Osteocyte (in vitro differentiated cells): ENCODE measurements around the gene DHTKD1. TPM values are rescaled to one million over a fixed set of nuclear protein-coding genes. Genes with fewer than 3 reads are reported as not detected.

Experiments
- DNase-seq: peaks from one replicate; pipeline ENCODE4 v3.0.0; 2021; ENCODE audit warnings: mixed read lengths; ENCODE audit not compliant: unreplicated experiment; ENCODE audit errors: extremely low spot score
- H3K27ac Mint-ChIP-seq: one replicate; pipeline ENCODE4 v1.8.0; 2021; ENCODE audit warnings: mild to moderate bottlenecking, mixed read lengths; ENCODE audit not compliant: unreplicated experiment
- H3K27me3 Mint-ChIP-seq: one replicate; pipeline ENCODE4 v1.8.0; 2021; ENCODE audit warnings: mixed read lengths; ENCODE audit not compliant: unreplicated experiment
- H3K36me3 Mint-ChIP-seq: one replicate; pipeline ENCODE4 v1.8.0; 2021; ENCODE audit warnings: mixed read lengths; ENCODE audit not compliant: unreplicated experiment
- H3K4me1 Mint-ChIP-seq: one replicate; pipeline ENCODE4 v1.8.0; 2021; ENCODE audit warnings: mixed read lengths; ENCODE audit not compliant: unreplicated experiment
- H3K4me3 Mint-ChIP-seq: one replicate; pipeline ENCODE4 v1.8.0; 2021; ENCODE audit warnings: mild to moderate bottlenecking, moderate library complexity, mixed read lengths; ENCODE audit not compliant: unreplicated experiment
- H3K9me3 Mint-ChIP-seq: one replicate; pipeline ENCODE4 v1.8.0; 2021; ENCODE audit warnings: mixed read lengths; ENCODE audit not compliant: unreplicated experiment
- total RNA-seq: library from RNA; stranded (reverse); gene quantifications from 2 replicates; pipeline ENCODE4 v1.2.1, GENCODE V29; 2021
- TF ChIP-seq, protein P1 (sequence below): fragments of 200-600 bp; sonication (generic); IDR thresholded peaks from 2 replicates; pipeline ENCODE4 v1.5.0; 2021; ENCODE audit warnings: antibody characterized with exemption, mild to moderate bottlenecking, moderate library complexity

The DHTKD1 gene
- total RNA-seq, 1 donor from 2014 or later, result 18.9 TPM

DNA sequence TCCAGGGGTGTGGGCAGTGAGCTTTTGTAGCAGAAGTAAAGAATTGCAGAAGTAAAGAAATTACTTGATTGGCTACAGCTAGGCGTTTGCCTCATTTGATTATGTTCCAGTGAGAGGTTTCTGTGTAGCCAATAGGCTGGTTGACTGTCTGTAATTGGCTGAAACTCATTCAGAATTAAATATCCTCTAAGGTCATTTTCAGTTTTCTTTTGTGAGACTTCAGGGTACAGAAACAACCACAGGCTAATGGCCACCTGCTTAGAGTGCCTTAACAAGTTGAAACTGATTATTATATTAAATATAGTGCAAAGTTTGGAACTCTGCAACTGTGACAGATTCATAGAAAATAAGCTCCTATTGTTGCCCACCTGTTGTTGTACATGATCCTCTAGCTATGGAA, 71.3 kb downstream of the DHTKD1 start:
- no peaks in the 10 kb centered on the region for H3K9me3 Mint-ChIP-seq
- peaks cover 44% of the 10 kb centered on the region for H3K36me3 Mint-ChIP-seq
- no peak for DNase-seq
- H3K27ac Mint-ChIP-seq, result no peak overlapping the region
- TF ChIP-seq, protein P1, sequence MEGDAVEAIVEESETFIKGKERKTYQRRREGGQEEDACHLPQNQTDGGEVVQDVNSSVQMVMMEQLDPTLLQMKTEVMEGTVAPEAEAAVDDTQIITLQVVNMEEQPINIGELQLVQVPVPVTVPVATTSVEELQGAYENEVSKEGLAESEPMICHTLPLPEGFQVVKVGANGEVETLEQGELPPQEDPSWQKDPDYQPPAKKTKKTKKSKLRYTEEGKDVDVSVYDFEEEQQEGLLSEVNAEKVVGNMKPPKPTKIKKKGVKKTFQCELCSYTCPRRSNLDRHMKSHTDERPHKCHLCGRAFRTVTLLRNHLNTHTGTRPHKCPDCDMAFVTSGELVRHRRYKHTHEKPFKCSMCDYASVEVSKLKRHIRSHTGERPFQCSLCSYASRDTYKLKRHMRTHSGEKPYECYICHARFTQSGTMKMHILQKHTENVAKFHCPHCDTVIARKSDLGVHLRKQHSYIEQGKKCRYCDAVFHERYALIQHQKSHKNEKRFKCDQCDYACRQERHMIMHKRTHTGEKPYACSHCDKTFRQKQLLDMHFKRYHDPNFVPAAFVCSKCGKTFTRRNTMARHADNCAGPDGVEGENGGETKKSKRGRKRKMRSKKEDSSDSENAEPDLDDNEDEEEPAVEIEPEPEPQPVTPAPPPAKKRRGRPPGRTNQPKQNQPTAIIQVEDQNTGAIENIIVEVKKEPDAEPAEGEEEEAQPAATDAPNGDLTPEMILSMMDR, result no peak
- H3K4me3 Mint-ChIP-seq, result no peak overlapping the region
- no peaks in the 10 kb centered on the region for H3K4me1 Mint-ChIP-seq
- no peaks in the 10 kb centered on the region for H3K27me3 Mint-ChIP-seq

DNA sequence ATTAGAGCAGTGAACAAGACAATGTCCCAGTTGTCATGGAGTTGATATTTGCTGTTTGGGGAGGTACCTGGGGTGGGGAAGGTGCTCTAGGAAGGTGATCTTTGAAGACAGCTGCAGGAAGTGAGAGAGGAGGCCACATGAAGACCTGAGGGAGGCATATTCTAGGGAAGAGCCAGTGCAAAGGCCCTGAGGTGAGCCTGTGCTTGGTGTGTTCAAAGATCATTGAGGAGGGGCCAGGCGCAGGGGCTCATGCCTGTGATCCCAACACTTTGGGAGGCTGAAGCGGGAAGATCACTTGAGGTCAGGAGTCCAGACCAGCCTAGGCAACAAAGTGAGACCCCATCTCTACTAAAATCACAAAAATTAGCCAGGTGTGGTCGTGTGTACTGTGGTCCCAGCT, 75.8 kb downstream of the DHTKD1 start:
- TF ChIP-seq, protein P1, result no peak
- Mint-ChIP-seq H3K27me3 (no peaks in the 10 kb centered on the region), H3K27ac (no peak overlapping the region), H3K9me3 (no peaks in the 10 kb centered on the region), H3K36me3 (peaks cover 36% of the 10 kb centered on the region), H3K4me3 (no peak overlapping the region), H3K4me1 (no peaks in the 10 kb centered on the region)
- DNase-seq, result no peak

DNA sequence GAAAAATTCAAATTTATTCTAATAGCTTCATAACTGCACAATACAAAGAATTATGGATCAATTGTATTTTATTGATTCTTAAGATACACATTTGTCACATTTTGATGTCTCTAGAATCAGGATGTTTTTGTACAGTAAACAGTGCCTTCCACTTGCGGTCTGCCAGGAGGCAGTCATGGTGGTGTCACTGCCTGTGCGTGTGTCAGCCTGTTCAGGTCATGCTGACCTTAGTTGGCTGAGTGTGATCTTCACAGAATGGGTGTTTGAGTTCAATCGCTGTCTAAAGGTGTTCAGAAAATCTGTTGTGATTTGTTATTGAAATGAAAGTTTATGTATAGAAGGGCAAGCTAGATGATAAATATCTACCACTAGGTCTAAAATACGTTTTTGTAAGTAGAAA, 81.4 kb downstream of the DHTKD1 start:
- Mint-ChIP-seq H3K27me3 (no peaks in the 10 kb centered on the region), H3K36me3 (peaks cover 30% of the 10 kb centered on the region), H3K4me1 (peaks cover 5% of the 10 kb centered on the region), H3K4me3 (no peak overlapping the region), H3K9me3 (no peaks in the 10 kb centered on the region), H3K27ac (no peak overlapping the region)
- TF ChIP-seq, protein P1, result no peak
- no peak for DNase-seq

DNA sequence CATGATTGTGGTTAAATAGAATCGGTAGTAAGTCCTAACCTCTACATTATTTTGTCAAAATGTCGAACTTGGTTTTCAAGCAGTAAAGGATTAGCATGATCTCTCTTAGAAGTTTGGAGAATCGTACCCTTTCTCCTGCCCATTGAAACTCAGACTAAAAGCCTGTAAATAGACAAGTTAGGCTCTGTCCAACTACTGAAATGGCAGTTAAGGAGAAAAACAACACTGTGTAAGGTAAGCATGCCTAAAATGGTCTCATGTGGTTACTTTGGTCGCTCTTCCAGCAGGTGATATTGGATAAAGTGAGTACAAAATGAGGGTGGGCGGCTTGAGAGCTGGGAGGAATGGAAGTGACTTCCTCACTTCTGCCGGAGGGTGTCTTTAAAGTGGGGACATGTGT, 85.8 kb downstream of the DHTKD1 start:
- Mint-ChIP-seq H3K27ac (no peak overlapping the region), H3K27me3 (no peaks in the 10 kb centered on the region), H3K4me1 (peaks cover 5% of the 10 kb centered on the region), H3K4me3 (no peak overlapping the region), H3K36me3 (peaks cover 42% of the 10 kb centered on the region), H3K9me3 (no peaks in the 10 kb centered on the region)
- no peak for DNase-seq
- TF ChIP-seq, protein P1, result no peak

DNA sequence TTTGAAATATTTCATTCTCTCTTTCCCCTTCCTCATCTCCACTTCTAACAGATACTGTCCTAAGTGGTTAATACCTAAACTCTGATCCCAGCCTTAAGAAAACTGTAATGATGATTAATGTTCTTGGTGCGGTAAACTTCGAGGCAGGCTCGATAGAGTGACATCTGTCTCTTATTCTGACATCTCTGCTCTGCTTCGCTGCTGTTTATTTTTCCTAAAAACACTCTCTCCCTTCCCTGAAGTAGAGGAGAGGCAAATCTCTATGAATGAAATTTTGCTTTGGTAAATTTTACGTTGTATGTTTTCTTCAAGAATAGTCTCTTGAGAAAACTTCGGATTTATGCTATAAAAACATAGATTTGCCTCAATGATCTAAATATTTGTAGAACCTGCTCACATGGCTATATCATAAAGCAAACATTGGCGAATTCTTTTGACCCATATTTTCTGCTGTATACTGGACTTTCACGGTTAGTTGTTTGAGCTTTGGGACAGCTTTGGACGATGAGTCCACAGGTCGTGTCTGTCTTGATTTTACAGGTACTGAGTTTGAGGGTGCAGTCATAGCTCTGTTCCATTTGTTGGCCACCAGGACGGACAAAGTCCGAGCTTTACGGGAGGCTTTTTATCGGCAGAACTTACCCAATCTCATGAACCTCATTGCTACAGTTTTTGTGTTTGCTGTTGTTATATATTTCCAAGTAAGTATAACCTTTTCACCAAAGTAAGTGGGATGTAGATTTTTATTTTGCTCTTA, 87.8 kb downstream of the DHTKD1 start:
- no peak overlapping the region for H3K4me3 Mint-ChIP-seq
- H3K9me3 Mint-ChIP-seq, result no peaks in the 10 kb centered on the region
- no peaks in the 10 kb centered on the region for H3K27me3 Mint-ChIP-seq
- DNase-seq, result no peak
- TF ChIP-seq, protein P1, result no peak
- H3K27ac Mint-ChIP-seq, result no peak overlapping the region
- H3K36me3 Mint-ChIP-seq, result peaks cover 45% of the 10 kb centered on the region
- peaks cover 5% of the 10 kb centered on the region for H3K4me1 Mint-ChIP-seq
